Spleen (tissue), 7 donors: ENCODE measurements around the gene CENPL.

ENCODE experiments used
- CTCF ChIP-seq, 11 experiments: fragments of 200-600 bp in 7 of 11; fragments of 450-650 bp in 4 of 11; sonication (generic) in 4 of 11; IDR thresholded peaks in 8 of 11; conservative IDR thresholded peaks in 3 of 11; 1 replicate in 7 of 11; 2 replicates in 4 of 11; pipeline versions ENCODE4 v1.4.0 to v1.8.0; 2016 to 2021; ENCODE audit warnings: antibody characterized with exemption in 11 of 11, inconsistent platforms in 4 of 11, mild to moderate bottlenecking in 1 of 11
- POLR2A ChIP-seq, 3 donors: fragments of 450-650 bp; IDR thresholded peaks; one replicate each; pipeline ENCODE4 v1.5.1; 2017; ENCODE audit warnings: antibody characterized with exemption in 3 of 3, mild to moderate bottlenecking in 1 of 3
- POLR2AphosphoS5 ChIP-seq, 3 donors: sonication (generic); formaldehyde crosslinking; IDR thresholded peaks; one replicate each; pipeline ENCODE4 v1.5.1; 2017; ENCODE audit warnings: antibody characterized with exemption in 3 of 3
- donor health status: DM: no; HTN: no; CAD: no; lungs with moderate emphysema.
- donor health status: DM: no; HTN: no; CAD: no.
- donor health status: DM: no; HTN: no; CAD: no.

- TF ChIP-seq POLR2A (IDR thresholded peaks at IDR 0.05) (no peak), CTCF (IDR thresholded peaks at IDR 0.05 in 8 of 11, conservative IDR thresholded peaks at IDR 0.05 in 3 of 11) (no peak), POLR2AphosphoS5 (IDR thresholded peaks at IDR 0.05) (no peak)
Observed at GRCh38 chr1:173871500-173871899, 46.8 kb upstream of the CENPL start.
